HG03280 (cell line): ENCODE results near the gene NEO1.
"Not testable (repeated sequence)": the region's sequence is repeated elsewhere in the genome, so short reads cannot be mapped to it uniquely, and the experiment has no call there.

Source experiments
- ATAC-seq: cut with Tn5 transposase; IDR thresholded peaks from one replicate; pipeline ENCODE4 v1.9.1; 2021; ENCODE audit warnings: mild to moderate bottlenecking, moderate library complexity; ENCODE audit not compliant: unreplicated experiment

The NEO1 gene

GRCh38 chr15:73195166-73195565, 142.9 kb downstream of the NEO1 start:
- ATAC-seq, result no peak

GRCh38 chr15:73196113-73196512, 143.8 kb downstream of the NEO1 start:
- ATAC-seq, result no peak

GRCh38 chr15:73200339-73200738, 148.1 kb downstream of the NEO1 start:
- ATAC-seq, result no peak

GRCh38 chr15:73210630-73211029, 158.4 kb downstream of the NEO1 start:
- ATAC-seq, result no peak

GRCh38 chr15:73212424-73212823, 160.2 kb downstream of the NEO1 start:
- ATAC-seq, result no peak

GRCh38 chr15:73221450-73221849, 169.2 kb downstream of the NEO1 start:
- not testable (repeated sequence) for ATAC-seq

GRCh38 chr15:73225358-73226015, 173.2 kb downstream of the NEO1 start:
- no peak for ATAC-seq

- no peak for ATAC-seq
Observed at GRCh38 chr15:73226093-73226814, 174.0 kb downstream of the NEO1 start.

- no peak for ATAC-seq
Observed at GRCh38 chr15:73227433-73228056, 175.3 kb downstream of the NEO1 start.

- ATAC-seq, result no peak
Observed at GRCh38 chr15:73228128-73228646, 175.9 kb downstream of the NEO1 start.

GRCh38 chr15:73231661-73232419, 179.6 kb downstream of the NEO1 start:
- ATAC-seq, result no peak

GRCh38 chr15:73232776-73233175, 180.5 kb downstream of the NEO1 start:
- no peak for ATAC-seq

GRCh38 chr15:73233623-73234022, 181.4 kb downstream of the NEO1 start:
- ATAC-seq, result no peak

- no peak for ATAC-seq
Observed at GRCh38 chr15:73237910-73238309, 185.6 kb downstream of the NEO1 start.

GRCh38 chr15:73239564-73240215, 187.4 kb downstream of the NEO1 start:
- ATAC-seq, result no peak

GRCh38 chr15:73240866-73241499, 188.7 kb downstream of the NEO1 start:
- no peak for ATAC-seq

- no peak for ATAC-seq
Observed at GRCh38 chr15:73244333-73244732, 192.1 kb downstream of the NEO1 start.

GRCh38 chr15:73246439-73246838, 194.2 kb downstream of the NEO1 start:
- no peak for ATAC-seq

- ATAC-seq, result no peak
Observed at GRCh38 chr15:73246898-73247297, 194.6 kb downstream of the NEO1 start.

GRCh38 chr15:73247331-73247730, 195.1 kb downstream of the NEO1 start:
- no peak for ATAC-seq
